22Rv1 (cell line): ENCODE data around the gene WWOX.

Source experiments
- H3K27ac ChIP-seq: fragments of 450-650 bp; 2 replicates; pipeline ENCODE4 v1.5.1; 2017
- CTCF ChIP-seq: fragments of 450-650 bp; IDR thresholded peaks from 2 replicates; pipeline ENCODE4 v1.5.1; 2017; ENCODE audit warnings: mild to moderate bottlenecking
- ZFX ChIP-seq: fragments of 450-650 bp; IDR thresholded peaks from 2 replicates; pipeline ENCODE4 v1.6.1; 2017; ENCODE audit warnings: antibody characterized with exemption, borderline replicate concordance

Gene WWOX

GRCh38 chr16:78751601-78752000, 652.1 kb downstream of the WWOX start:
- no peak overlapping the region for H3K27ac ChIP-seq
- TF ChIP-seq ZFX (no peak), CTCF (no peak)

GRCh38 chr16:78754713-78755112, 655.3 kb downstream of the WWOX start:
- no peak overlapping the region for H3K27ac ChIP-seq

GRCh38 chr16:78755751-78756661, 656.6 kb downstream of the WWOX start:
- TF ChIP-seq CTCF = no peak
- TF ChIP-seq ZFX = no peak
- no peak overlapping the region for H3K27ac ChIP-seq

More at GRCh38 chr16:78754713-78755112, 655.3 kb downstream of the WWOX start:
- TF ChIP-seq ZFX (no peak), CTCF (no peak)

GRCh38 chr16:78759596-78759995, 660.1 kb downstream of the WWOX start:
- H3K27ac ChIP-seq = no peak overlapping the region
- TF ChIP-seq CTCF (no peak), ZFX (no peak)

GRCh38 chr16:78760611-78761010, 661.2 kb downstream of the WWOX start:
- TF ChIP-seq ZFX = no peak
- TF ChIP-seq CTCF = no peak
- no peak overlapping the region for H3K27ac ChIP-seq

GRCh38 chr16:78761427-78761826, 662.0 kb downstream of the WWOX start:
- H3K27ac ChIP-seq = no peak overlapping the region
- TF ChIP-seq CTCF (no peak), ZFX (no peak)

GRCh38 chr16:78762222-78762621, 662.8 kb downstream of the WWOX start:
- TF ChIP-seq CTCF (no peak), ZFX (no peak)
- no peak overlapping the region for H3K27ac ChIP-seq
